HEK293 (cell line): Measurements from ENCODE around the gene DENND4B.

Source experiments
- ATF2 ChIP-seq: fragments of 450-650 bp; formaldehyde crosslinking; IDR thresholded peaks from 2 replicates; pipeline ENCODE4 v1.5.1; 2016; ENCODE audit warnings: missing biosample characterization, missing genetic modification characterization, low read depth
- CTCF ChIP-seq: fragments of 450-650 bp; formaldehyde crosslinking; IDR thresholded peaks from 2 replicates; pipeline ENCODE4 v1.5.1; 2016; ENCODE audit warnings: missing biosample characterization, missing genetic modification characterization
- GLIS1 ChIP-seq: fragments of 450-650 bp; formaldehyde crosslinking; IDR thresholded peaks from 2 replicates; pipeline ENCODE4 v1.5.1; 2016; ENCODE audit warnings: missing biosample characterization, missing genetic modification characterization
- KLF10 ChIP-seq: fragments of 450-650 bp; IDR thresholded peaks from 2 replicates; pipeline ENCODE4 v1.5.1; 2018; ENCODE audit warnings: missing biosample characterization, mild to moderate bottlenecking, missing genetic modification characterization
- PBX3 ChIP-seq: sonication (generic); formaldehyde crosslinking; IDR thresholded peaks from 2 replicates; pipeline ENCODE4 v1.8.1; 2022; ENCODE audit warnings: mild to moderate bottlenecking, moderate library complexity, missing genetic modification reagents
- REPIN1 ChIP-seq: fragments of 450-650 bp; formaldehyde crosslinking; IDR thresholded peaks from 2 replicates; pipeline ENCODE4 v1.5.1; 2017; ENCODE audit warnings: missing biosample characterization, missing genetic modification characterization, low read depth
- YY1 ChIP-seq: fragments of 450-650 bp; formaldehyde crosslinking; IDR thresholded peaks from 2 replicates; pipeline ENCODE4 v1.5.1; 2018; ENCODE audit warnings: missing biosample characterization, missing genetic modification characterization
- ZNF416 ChIP-seq: fragments of 450-650 bp; formaldehyde crosslinking; IDR thresholded peaks from 2 replicates; pipeline ENCODE4 v1.5.1; 2016; ENCODE audit warnings: missing biosample characterization, missing genetic modification characterization
- ZNF433 ChIP-seq: fragments of 450-650 bp; formaldehyde crosslinking; IDR thresholded peaks from 2 replicates; pipeline ENCODE4 v1.5.1; 2016; ENCODE audit warnings: missing biosample characterization, missing genetic modification characterization, low read depth
- ZNF530 ChIP-seq: fragments of 450-650 bp; formaldehyde crosslinking; IDR thresholded peaks from 2 replicates; pipeline ENCODE4 v1.5.1; 2016; ENCODE audit warnings: low read depth, missing biosample characterization, missing genetic modification characterization
- ZNF639 ChIP-seq: fragments of 450-650 bp; formaldehyde crosslinking; IDR thresholded peaks from 2 replicates; pipeline ENCODE4 v1.5.1; 2016; ENCODE audit warnings: missing biosample characterization, missing genetic modification characterization

- TF ChIP-seq CTCF (tag by site-specific recombination) (no peak), PBX3 (CRISPR knock-in tag) (no peak), YY1 (tag by site-specific recombination) (no peak), REPIN1 (tag by site-specific recombination) (no peak), ZNF416 (no peak), ZNF433 (no peak), ZNF639 (tag by site-specific recombination) (no peak), GLIS1 (tag by site-specific recombination) (no peak), KLF10 (no peak), ATF2 (tag by site-specific recombination) (no peak), ZNF530 (tag by site-specific recombination) (no peak)
Measured at GRCh38 chr1:153944827-153945117, 1.7 kb downstream of the DENND4B start.
